ENCODE data around the gene EBI3.
A peak's percentile ranks its signal among the peaks of the same experiment; 100 is the strongest.
"Not testable (repeated sequence)": the region's sequence is repeated elsewhere in the genome, so short reads cannot be mapped to it uniquely, and the experiment has no call there.

EBI3 gene

DNA sequence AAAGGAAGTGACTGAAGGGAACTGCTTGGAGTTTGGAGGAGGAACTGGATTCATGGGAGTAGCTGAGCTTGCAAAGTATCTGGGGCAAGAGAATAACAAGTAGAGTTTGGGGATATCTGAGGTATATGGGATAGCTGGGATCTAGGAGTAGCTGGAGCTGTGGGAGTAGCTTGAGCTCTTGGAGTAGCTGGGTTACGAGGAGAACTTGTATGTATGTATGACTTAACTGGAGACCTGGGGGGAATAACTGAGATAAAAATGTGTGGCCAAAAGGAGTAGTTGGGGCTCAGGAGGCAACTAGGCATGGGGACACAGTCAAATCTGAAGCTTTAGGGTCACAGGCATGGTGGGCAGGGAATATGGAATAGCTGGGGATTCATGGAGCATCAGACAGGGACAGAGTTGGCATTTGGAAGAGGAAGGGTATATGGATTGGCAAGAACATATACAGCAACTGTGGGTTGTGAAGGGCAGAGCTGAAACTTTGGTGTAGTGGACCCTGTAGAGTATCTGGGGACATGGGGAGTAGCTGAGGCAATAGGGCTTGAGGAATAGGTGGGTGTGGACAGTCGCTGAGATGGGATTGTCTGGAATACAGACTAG lies 28.3 kb upstream of the EBI3 start:
- DNase-seq, result no peak

DNA sequence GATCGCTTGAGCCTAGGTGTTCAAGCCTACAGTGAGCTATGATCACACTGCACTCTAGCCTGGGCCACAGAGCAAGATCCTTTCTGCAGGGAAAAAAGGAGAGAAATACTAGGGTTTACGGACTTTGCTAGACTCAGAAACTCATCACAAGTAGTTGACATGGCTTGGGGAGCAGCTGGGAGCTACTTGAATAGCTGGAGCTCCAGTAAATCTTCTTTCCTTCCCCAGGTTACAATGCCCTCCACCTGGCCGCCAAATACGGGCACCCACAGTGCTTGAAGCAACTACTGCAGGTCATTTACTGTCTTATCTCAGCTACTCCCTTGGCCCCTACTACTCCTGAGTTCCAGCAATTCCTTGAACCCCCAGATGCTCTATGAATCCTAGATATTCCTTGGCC lies 27.5 kb upstream of the EBI3 start:
- DNase-seq, result no peak

DNA sequence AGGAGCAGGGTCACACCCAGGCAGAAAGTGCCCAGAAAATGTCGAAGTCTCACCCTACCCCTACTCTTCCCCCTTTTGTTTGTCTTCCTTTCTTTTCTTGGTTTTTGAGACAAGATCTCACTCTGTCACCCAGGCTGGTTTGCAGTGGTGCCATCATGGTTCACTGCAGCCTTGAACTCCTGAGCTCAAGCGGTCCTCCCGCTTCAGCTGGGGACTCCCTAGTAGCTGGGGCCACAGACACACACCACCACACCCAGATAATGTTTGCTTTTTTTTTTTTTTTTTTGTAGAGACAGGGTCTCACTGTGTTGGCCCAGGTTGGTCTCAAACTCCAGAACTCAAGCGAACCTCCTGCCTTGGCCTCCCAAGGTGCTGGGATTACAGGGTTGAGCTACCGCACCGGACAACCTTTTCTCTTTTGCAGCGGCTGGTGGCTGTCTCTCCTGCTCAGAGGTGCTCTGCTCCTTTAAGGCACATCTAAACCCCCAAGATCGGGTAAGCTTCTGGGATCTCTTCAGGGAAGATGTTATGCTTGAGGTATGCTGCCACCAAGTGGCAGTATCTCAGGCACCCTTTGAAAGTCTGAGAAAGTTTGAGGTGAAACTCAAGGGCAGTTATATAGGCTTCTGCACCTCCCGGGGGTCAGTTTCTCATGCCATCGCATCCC lies 22.4 kb upstream of the EBI3 start:
- DNase-seq, result peak in 1 of 2 experiments; percentile 24

- no peak for DNase-seq
Observed at GRCh38 chr19:4208385-4209094, 20.8 kb upstream of the EBI3 start.

GRCh38 chr19:4210166-4210731 lies 19.1 kb upstream of the EBI3 start:
- DNase-seq, result no peak

GRCh38 chr19:4213116-4213515 lies 16.2 kb upstream of the EBI3 start:
- no peak for DNase-seq

DNA sequence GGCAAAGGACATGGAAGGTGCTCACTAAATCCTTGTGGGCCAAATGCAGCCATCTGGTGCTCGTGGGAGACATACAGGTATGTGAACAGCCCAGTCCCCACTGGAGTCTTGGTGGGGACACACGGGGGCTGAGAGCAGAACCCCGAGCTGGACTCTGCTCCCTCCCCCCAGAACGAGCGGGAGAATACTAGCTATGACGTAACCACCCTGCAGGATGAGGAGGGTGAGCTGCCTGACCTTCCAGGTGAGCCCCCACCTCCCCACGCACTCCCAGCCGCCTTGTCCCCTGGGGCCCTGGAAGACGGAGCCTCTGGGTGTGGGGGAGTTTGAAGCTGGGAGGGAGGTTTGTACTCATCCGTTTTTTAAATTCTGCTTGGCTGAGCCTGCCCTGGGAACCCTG lies 13.5 kb upstream of the EBI3 start:
- DNase-seq, result no peak

DNA sequence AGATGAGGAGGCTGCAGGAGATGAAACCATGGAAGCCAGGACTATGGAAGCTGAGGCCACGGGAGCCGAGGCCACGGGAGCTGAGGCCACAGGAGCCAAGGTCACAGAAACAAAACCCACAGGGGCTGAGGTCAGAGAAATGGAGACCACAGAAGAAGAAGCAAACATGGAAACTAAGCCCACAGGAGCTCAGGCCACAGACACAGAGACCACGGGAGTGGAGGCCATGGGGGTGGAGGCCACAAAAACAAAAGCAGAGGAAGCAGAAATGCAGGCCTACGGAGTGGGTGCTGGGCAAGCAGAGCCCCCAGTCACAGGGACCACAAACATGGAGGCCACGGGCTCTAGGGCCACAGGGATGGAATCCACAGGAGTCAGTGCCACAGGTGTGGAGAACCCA lies 12.5 kb upstream of the EBI3 start:
- DNase-seq, result no peak

- DNase-seq, result no peak
Observed at GRCh38 chr19:4217429-4218264, 11.7 kb upstream of the EBI3 start.

DNA sequence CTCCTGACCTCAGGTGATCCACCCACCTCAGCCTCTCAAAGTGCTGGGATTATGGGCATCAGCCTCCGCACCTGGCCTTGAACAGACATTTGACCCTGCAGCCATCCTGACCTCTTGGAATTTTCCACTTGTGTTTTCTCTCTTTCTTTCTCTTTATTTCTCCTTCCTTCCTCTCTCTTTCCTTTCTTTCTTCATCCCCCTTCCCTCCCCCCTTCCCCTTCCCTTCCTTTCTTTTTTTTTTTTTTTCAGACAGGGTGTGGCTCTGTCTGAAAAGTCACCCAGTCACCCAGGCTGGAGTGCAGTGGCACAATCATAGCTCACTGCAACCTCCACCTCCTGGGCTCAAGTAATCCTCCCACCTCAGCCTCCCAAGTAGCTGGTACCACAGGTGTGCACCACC lies 10.8 kb upstream of the EBI3 start:
- DNase-seq, result not testable (repeated sequence)

DNA sequence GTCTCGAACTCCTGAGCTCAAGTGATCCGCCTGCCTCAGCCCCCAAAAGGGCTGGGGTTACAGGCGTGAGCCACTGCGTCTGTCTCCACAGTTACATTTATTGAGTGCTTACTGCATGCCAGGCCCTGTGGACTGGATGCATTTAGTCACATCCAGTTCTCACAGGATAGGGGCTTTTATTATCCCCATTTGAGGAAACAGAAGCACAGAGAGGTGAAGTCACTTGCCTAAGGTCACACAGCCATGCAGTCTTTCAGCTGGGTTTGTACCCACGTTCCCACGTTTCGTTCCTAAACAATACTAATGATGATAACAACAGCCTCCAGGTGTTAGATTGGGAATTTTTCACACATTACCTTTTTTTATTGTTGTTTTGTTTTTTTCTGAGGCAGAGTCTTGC lies 9.1 kb upstream of the EBI3 start:
- no peak for DNase-seq

DNA sequence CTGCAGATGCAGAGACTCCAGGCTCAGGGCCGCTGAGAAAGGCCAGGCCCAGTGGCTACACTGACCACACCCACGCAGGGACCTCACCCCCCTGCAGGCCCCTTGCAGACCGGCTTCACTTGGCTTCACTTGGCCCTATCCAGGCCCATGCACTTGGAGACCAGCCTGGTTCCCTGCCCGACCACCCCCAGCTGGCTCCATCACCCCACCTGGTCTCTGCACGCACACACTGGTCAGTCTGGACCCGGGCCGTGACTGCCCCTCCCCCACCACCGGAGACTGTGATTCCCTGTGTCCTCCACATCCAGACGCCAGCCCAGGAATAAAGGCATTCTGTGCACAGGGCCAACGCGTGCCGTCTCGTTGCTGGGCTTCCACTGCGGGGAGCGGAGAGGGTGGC lies 4.9 kb upstream of the EBI3 start:
- DNase-seq, result no peak

DNA sequence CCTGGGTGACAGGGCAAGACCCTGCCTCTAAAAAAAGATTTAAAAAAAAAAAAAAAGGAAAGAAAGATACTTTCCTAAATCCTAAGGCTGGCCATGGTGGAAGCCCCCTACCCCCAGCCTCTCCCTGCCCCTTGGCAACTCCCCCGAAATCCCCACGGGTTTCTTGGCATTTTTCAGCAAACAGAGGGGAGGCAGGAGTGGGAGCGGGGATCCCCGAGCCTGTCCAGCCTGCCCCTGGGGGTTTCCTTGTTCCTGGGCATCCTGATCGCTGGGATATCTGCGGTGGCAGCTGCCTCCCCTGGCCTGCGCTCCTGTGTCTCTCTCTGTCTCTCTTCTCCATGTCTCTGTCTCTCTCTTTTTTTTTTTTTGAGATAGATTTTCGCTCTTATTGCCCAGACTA lies 3.4 kb upstream of the EBI3 start:
- DNase-seq, result no peak

DNA sequence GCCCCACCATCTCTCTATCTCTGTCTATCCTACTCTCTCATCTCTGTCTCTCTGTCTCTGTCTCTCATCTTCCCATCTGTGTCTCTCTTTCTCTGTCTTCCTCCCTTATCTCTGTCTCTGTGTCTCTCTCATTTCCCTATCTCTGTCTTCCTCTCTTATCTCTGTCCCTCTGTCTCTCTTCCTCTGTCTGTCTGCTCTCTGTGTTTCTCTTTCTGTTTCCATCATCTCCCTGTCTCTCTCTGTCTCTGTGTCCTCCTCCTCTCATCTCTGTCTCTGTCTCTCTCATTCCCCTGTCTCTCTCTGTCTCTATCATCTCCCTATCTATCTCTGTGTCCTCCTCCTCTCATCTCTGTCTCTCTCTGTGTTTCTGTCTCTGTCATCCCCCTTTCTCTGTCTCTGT lies 1.6 kb upstream of the EBI3 start:
- no peak for DNase-seq

- no peak for DNase-seq
Observed at GRCh38 chr19:4228765-4229178, 551 bp upstream of the EBI3 start.

GRCh38 chr19:4230237-4230636 lies 914 bp downstream of the EBI3 start:
- DNase-seq, result not testable (repeated sequence)

- not testable (repeated sequence) for DNase-seq
Observed at GRCh38 chr19:4231521-4231920, 2.2 kb downstream of the EBI3 start.

DNA sequence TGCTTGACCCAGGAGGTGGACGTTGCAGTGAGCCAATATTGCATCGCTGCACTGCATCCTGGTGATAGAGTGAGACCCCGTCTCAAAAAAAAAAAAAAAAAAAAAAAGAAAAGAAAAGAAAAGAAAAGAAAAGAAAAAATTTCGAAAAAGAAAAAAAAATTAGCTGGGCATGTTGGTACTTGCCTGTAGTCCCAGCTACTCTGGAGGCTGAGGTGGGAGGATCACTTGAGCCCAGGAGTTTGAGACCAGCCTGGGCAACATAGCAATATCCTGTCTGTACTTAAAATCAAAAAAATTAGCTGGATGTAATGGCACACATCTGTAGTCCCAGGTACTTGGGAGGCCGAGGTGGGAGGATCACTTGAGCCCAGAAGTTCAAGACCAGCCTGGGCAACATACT lies 2.8 kb downstream of the EBI3 start:
- not testable (repeated sequence) for DNase-seq

GRCh38 chr19:4232614-4233281 lies 3.4 kb downstream of the EBI3 start:
- no peak for DNase-seq

GRCh38 chr19:4233282-4233853 lies 4.0 kb downstream of the EBI3 start:
- DNase-seq, result peak; percentile 8 to 34

DNA sequence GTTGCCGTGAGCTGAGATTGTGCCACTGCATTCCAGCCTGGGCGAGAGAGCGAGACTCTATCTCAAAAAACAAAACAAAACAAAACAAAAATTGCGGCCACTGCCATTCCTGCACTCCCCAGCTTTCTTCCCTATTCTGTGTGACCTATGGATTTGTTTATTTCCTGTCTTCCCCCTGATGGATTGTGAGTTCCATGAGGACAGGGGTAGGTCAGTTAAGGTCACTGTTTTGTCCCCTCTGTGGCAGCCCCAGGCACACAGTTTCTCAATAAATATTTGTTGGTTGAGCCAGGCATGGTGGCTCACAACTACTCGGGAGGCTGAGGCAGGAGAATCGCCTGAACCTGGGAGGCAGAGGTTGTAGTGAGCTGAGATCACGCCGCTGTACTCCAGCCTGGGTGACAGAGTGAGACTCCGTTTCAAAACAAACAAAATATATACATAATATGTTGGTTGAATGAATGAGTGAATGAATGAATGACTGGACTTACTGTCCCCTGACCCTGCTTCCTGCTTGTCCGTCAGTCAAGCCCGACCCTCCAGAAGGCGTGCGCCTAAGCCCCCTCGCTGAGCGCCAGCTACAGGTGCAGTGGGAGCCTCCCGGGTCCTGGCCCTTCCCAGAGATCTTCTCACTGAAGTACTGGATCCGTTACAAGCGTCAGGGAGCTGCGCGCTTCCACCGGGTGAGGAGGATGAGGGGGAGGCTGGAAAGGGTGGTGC lies 5.0 kb downstream of the EBI3 start:
- no peak for DNase-seq

GRCh38 chr19:4234862-4235201 lies 5.5 kb downstream of the EBI3 start:
- DNase-seq, result no peak

Measured in Kasumi-1 (cell line).